ENCODE data around the gene TSTD1.
"Not testable (repeated sequence)": the region's sequence is repeated elsewhere in the genome, so short reads cannot be mapped to it uniquely, and the experiment has no call there.

TSTD1 gene

GRCh38 chr1:161068306-161069234 is 29.8 kb upstream of the TSTD1 start:
- no peak for DNase-seq

DNA sequence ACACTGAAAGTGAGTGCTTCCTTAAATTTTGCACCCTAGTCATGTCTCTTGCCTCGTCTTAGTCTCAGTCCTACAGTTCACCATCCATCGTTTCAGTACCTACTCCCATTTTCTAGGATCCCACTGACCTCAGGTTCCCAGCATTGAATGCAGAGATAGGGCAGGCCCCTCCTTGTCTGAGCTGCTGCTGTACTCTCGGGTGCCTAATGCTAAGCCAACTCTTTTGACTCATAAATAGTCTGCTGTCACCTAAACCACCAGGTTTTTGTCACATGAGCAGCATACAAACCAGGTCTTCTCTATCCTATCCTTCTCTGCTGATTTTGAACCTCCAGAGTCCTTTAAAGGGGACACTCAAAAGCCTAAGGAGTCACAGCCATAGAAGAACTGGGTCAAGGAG is 27.9 kb upstream of the TSTD1 start:
- no peak for DNase-seq

- DNase-seq = not testable (repeated sequence)
These were observed 26.9 kb upstream of the TSTD1 start for GRCh38 chr1:161065681-161066080.

- not testable (repeated sequence) for DNase-seq
These were observed 25.2 kb upstream of the TSTD1 start for GRCh38 chr1:161063936-161064335.

GRCh38 chr1:161061419-161061818 is 22.7 kb upstream of the TSTD1 start:
- no peak for DNase-seq

GRCh38 chr1:161059293-161059692 is 20.5 kb upstream of the TSTD1 start:
- DNase-seq = no peak

DNA sequence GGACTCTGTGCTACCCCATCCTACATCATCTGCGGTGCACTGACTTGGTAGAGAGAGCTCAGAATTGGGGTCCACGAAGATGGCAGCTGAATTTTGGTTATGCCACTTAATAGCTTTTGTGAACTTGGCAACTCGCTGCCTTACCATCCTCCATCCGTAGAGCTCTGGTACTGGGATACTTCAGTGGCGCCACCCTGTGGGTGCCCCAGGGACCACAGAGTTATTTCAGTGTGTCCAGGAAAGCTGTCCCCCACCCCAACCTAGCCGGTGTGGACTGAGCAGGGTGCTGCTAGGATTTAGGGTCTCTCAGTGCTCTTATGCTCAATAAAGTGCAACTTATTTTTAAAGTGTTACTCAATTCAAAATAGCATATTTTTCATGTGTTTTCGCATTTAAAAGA is 16.0 kb upstream of the TSTD1 start:
- no peak for DNase-seq

GRCh38 chr1:161054232-161054631 is 15.5 kb upstream of the TSTD1 start:
- no peak for DNase-seq

DNA sequence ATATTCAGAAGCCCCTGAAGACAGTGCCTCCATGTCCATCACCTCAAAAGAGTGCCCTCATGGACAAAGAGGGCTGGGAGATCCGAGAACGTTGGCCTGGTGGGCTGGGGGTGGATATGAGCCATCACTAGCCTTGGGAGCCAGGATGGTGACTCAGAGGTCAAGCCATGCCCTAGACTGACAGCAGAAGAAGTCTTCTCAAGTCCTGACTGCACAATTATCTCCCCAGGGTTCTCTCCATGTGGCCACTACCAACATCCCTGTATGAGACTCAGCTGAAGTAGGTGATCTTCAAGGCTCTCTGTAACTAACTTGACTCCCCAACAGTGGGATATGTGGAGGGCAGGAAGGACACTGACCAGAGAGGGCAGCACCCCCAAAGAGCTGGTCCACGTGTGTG is 14.1 kb upstream of the TSTD1 start:
- peak; percentile 19 for DNase-seq

DNA sequence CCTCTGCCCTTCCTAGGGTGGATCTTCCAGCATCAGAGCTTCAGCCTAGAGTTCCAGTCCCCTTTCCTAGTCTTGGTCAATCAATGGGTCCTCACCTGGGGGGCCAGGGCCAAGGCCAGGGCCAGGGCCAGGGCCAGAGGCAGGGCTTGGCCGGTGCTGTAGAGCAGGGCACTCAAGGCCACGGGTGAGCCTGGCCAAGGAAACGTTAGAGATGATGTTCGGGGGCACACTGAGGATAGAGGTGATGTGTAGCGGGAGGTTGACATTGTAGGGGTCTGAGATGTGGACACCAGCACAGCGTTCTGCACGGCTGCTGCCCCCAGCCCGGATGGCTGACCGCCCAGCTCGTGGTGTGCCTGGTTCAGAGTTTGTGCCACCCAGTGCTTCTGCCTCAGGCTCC is 12.5 kb upstream of the TSTD1 start:
- no peak for DNase-seq

DNA sequence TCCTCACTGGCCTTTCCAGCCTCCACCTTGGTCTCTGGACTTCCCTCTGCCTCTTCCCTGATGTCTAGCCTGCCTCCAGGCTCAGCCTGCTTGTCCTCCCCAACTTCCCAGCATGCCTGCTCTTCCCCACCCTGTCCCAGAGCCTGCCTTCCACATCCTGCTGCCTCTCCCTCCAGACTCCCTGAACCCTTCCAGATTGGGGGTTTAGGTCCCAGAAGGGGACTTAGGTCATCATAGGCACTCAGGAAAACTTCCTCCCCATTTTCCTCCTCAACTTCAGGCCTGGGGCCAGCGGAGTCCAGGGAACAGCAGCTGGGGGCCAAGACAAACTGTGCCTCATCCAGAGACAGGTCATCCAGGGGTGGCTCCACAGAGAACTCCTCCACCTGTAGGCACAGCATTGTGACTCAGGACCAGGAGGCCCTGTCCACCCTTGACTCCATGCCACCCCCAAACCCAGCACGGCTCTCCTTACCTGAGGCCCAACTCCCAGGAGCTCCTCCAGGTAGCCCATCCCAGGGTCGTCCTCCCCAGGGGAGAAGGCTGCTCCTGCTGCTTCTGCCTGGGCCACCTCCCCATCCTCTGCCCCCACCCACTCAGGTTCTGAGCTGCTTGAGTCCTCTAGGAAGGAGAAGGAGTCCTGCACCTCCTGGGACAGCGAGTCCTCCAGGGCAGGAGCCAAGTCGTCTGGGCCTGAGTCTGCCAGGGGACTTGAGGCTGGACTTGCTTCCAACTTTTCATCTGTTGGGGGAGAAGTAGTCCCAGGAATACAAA is 10.4 kb upstream of the TSTD1 start:
- no peak for DNase-seq

DNA sequence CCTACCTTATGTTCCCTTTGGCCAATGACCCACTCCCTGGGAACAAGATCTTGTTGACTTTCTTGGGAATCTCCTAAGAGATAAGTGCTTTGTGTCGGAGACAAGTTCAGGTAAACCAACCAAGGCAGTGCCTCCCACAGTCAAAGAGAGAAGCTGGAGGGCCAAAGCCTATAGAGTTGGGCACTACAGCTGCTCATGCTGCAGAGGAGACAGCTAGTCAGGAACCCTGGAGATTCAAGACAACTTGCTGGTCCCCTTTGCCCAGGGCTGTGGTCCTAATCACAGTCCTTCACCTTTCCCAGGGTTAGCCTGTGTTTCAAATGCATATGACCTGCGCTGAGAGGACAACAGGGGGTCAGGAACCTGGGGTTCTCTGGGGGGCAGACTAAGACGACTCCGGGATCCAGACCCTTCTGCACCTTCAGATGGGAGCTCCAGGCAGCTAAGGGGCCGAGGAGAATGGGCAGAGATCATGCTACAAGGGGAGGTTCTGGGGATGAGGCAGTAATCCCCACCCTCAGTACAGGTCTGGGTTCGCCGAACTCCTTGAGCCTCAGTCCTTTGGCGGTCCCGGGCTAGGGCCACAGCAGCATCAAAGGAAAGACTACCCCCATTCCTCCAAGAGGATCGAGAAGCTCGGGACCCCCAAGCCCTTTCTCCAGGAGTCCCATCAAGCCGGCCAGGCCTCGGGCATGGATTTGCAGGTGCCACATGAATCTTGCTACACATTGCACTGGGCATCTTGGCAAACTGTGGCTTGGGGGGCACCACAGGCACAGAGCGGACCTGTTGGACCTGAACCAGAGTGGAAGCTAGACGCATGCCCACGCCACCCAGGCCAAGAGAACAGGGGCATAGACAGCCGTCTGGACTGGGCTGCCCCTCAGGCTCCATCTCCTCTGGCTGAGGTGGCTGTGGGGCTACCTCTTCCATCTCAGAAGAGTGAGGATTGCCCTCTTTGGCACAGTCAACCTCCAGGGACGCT is 9.0 kb upstream of the TSTD1 start:
- no peak for DNase-seq

- no peak for DNase-seq
These were observed 8.0 kb upstream of the TSTD1 start for GRCh38 chr1:161046605-161047228.

GRCh38 chr1:161045736-161046604 is 7.2 kb upstream of the TSTD1 start, which contains the start of gene USF1:
Gene USF1, minus strand, starts transcription at chr1:161045977. Its CDS starts 2,702 bp downstream, at chr1:161043275.
- peak; percentile 95 for DNase-seq

DNA sequence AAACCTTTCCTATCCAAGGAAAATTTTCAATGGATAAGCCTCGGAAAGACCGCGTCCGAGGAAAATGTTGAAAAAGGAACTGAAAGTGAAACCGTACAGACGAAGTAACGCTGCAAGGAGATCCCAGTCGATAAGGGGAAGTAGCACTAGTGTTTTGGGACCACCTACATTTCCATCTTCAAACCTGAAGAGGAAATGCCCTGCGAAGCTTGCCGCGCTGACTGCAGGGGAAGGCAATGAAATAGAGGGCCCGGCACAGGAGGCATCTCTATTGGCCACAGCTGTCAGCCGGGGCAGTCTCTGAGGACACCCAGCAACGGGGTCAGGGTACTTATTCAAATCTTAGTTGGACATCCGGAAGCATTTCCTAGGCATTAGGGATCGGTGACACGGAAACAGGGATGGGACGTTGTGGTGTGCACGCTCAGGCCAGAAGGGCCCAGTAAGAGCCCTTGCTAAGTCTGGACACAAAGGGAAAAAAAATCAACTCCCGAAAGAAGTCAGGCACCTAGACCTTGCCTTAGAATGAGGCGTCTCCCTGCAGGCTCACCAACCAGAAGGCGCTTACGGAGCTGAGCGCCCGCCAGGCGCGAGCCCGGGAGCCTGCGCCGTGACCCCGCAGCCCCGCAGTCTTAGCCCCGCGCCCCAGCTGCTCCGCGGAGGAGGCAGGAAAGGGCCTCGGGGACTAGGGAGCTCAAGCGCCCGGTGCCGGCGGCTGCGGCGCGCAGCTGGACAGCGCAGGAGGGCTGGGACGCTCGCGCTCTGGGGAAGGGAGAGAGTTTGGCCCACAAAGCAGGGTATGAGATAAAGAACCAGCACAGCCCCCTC is 6.4 kb upstream of the TSTD1 start:
- peak; percentile 68 for DNase-seq

GRCh38 chr1:161044535-161044907 is 5.8 kb upstream of the TSTD1 start:
- no peak for DNase-seq

GRCh38 chr1:161039546-161039945 is 782 bp upstream of the TSTD1 start:
- no peak for DNase-seq

GRCh38 chr1:161039154-161039545 is 386 bp upstream of the TSTD1 start:
- no peak for DNase-seq

- no peak for DNase-seq
These were observed 872 bp downstream of the TSTD1 start for GRCh38 chr1:161037661-161038522.
